Measurements from ENCODE around the gene FILIP1L. TPM values are rescaled to one million over a fixed set of nuclear protein-coding genes. Genes with fewer than 3 reads are reported as not detected.

Gene FILIP1L
- total and polyA plus RNA-seq, 2 donors (not counting 1 experiment from before 2014, with no cell fraction given) = 0.32 to 0.48 TPM

GRCh38 chr3:99829844-99830243 is 284.5 kb downstream of the FILIP1L start:
- Histone ChIP-seq H3K27ac (ENCODE audit: low read length in 2 of 2) (no peak overlapping the region), H3K4me1 (ENCODE audit: control insufficient read depth in 2 of 2, insufficient read depth in 2 of 2, low read length in 2 of 2) (no peaks in the 10 kb centered on the region), H3K27me3 (replicated peaks in 1 of 4; ENCODE audit: control extremely low read depth in 1 of 4, control insufficient read depth in 3 of 4, insufficient read depth in 4 of 4, low read length in 3 of 4) (no peaks in the 10 kb centered on the region), H3K4me3 (ENCODE audit: control extremely low read depth in 1 of 5, extremely low read depth in 1 of 5, insufficient read depth in 1 of 5, low read depth in 2 of 5, low read length in 4 of 5) (no peak overlapping the region), H3K79me2 (ENCODE audit: control insufficient read depth, insufficient read depth, low read length) (peaks cover 13% of the 10 kb centered on the region), H3K9me3 (ENCODE audit: control extremely low read depth in 1 of 3, control insufficient read depth in 2 of 3, insufficient read depth in 1 of 3, low read length in 2 of 3) (no peaks in the 10 kb centered on the region), H4K20me1 (ENCODE audit: control insufficient read depth, insufficient read depth, low read length, poor library complexity, severe bottlenecking) (no peaks in the 10 kb centered on the region), H2AFZ (ENCODE audit: insufficient read depth, low read depth, low read length, poor library complexity, severe bottlenecking) (no peak overlapping the region), H3K36me3 (replicated peaks in 1 of 2; ENCODE audit: control extremely low read depth in 1 of 2, control insufficient read depth in 1 of 2, extremely low read depth in 1 of 2, insufficient read depth in 2 of 2, low read length in 1 of 2) (no peaks in the 10 kb centered on the region), H3K9ac (ENCODE audit: low read length) (no peak overlapping the region), H3K4me2 (replicated peaks; ENCODE audit: low read depth, low read length, poor library complexity, severe bottlenecking) (no peak overlapping the region)
- H3K9me3 Mint-ChIP-seq (ENCODE audit: insufficient read depth) = no peaks in the 10 kb centered on the region
- no peak for DNase-seq
- ATAC-seq (ENCODE audit: low read depth) = no peak
- no peak overlapping the region for H3K4me3 Mint-ChIP-seq
- no CpG with 5 or more reads among the region's 3 CpGs for WGBS (ENCODE audit: insufficient coverage)
- no peaks in the 10 kb centered on the region for H3K4me1 Mint-ChIP-seq
- ChIA-PET CTCF (interaction anchor here (1.0 to 9.4 kb wide), 4 partner anchors 13 to 760 kb away, joined by 3 to 158 read pairs (median 40); partner anchors contain the start of gene TBC1D23), POLR2A (no interaction called here)
- TF ChIP-seq EZH2 (IDR thresholded peaks at IDR 0.05; ENCODE audit: borderline replicate concordance, insufficient read depth, low read depth, low read length, poor library complexity, severe bottlenecking) = no peak
- TF ChIP-seq CTCF (IDR thresholded peaks at IDR 0.05) = no peak
- no peaks in the 10 kb centered on the region for H3K27me3 Mint-ChIP-seq
- intact Hi-C loops (cut with micrococcal nuclease) = loop anchor here (2.0 to 5.0 kb wide), 4 partner anchors 13 to 572 kb away; partner anchors contain the start of genes CMSS1, LNP1 and TOMM70
- no peak overlapping the region for H3K27ac Mint-ChIP-seq

- H3K9ac ChIP-seq (ENCODE audit: low read length) = no peak overlapping the region
- no peaks in the 10 kb centered on the region for H3K4me1 ChIP-seq (ENCODE audit: control insufficient read depth in 2 of 2, insufficient read depth in 2 of 2, low read length in 2 of 2)
- ChIA-PET CTCF (interaction anchor here (2.7 kb wide), 1 partner anchor 16 kb away, joined by 11 read pairs; no protein-coding TSS in a partner anchor), POLR2A (no interaction called here)
- H3K4me2 ChIP-seq (replicated peaks; ENCODE audit: low read depth, low read length, poor library complexity, severe bottlenecking) = no peak overlapping the region
- WGBS (ENCODE audit: insufficient coverage) = no CpG with 5 or more reads among the region's 3 CpGs
- no peak overlapping the region for H2AFZ ChIP-seq (ENCODE audit: insufficient read depth, low read depth, low read length, poor library complexity, severe bottlenecking)
- Mint-ChIP-seq H3K4me3 (no peak overlapping the region), H3K9me3 (ENCODE audit: insufficient read depth) (no peaks in the 10 kb centered on the region), H3K27ac (no peak overlapping the region), H3K27me3 (no peaks in the 10 kb centered on the region), H3K4me1 (peaks cover 5% of the 10 kb centered on the region)
- DNase-seq (no peak), ATAC-seq (ENCODE audit: low read depth) (no peak)
- TF ChIP-seq CTCF (IDR thresholded peaks at IDR 0.05) (no peak), EZH2 (IDR thresholded peaks at IDR 0.05; ENCODE audit: borderline replicate concordance, insufficient read depth, low read depth, low read length, poor library complexity, severe bottlenecking) (no peak)
- no peak overlapping the region for H3K4me3 ChIP-seq (ENCODE audit: control extremely low read depth in 1 of 5, extremely low read depth in 1 of 5, insufficient read depth in 1 of 5, low read depth in 2 of 5, low read length in 4 of 5)
- no peaks in the 10 kb centered on the region for H3K36me3 ChIP-seq (replicated peaks in 1 of 2; ENCODE audit: control extremely low read depth in 1 of 2, control insufficient read depth in 1 of 2, extremely low read depth in 1 of 2, insufficient read depth in 2 of 2, low read length in 1 of 2)
- H3K27me3 ChIP-seq (replicated peaks in 1 of 4; ENCODE audit: control extremely low read depth in 1 of 4, control insufficient read depth in 3 of 4, insufficient read depth in 4 of 4, low read length in 3 of 4) = no peaks in the 10 kb centered on the region
- no peak overlapping the region for H3K27ac ChIP-seq (ENCODE audit: low read length in 2 of 2)
- intact Hi-C loops (cut with micrococcal nuclease) = no loop called here
- no peaks in the 10 kb centered on the region for H3K9me3 ChIP-seq (ENCODE audit: control extremely low read depth in 1 of 3, control insufficient read depth in 2 of 3, insufficient read depth in 1 of 3, low read length in 2 of 3)
- no peaks in the 10 kb centered on the region for H4K20me1 ChIP-seq (ENCODE audit: control insufficient read depth, insufficient read depth, low read length, poor library complexity, severe bottlenecking)
- peaks cover 34% of the 10 kb centered on the region for H3K79me2 ChIP-seq (ENCODE audit: control insufficient read depth, insufficient read depth, low read length)
Measured at GRCh38 chr3:99825004-99825640, 289.2 kb downstream of the FILIP1L start.

Data from B cell (primary cell).